GM21529 (cell line): Measurements from ENCODE around the gene PCSK9.
"Not testable (repeated sequence)": the region's sequence is repeated elsewhere in the genome, so short reads cannot be mapped to it uniquely, and the experiment has no call there.

Source experiments
- ATAC-seq: cut with Tn5 transposase; IDR thresholded peaks from one replicate; pipeline ENCODE4 v1.9.1; 2021; ENCODE audit not compliant: unreplicated experiment

PCSK9 gene

DNA sequence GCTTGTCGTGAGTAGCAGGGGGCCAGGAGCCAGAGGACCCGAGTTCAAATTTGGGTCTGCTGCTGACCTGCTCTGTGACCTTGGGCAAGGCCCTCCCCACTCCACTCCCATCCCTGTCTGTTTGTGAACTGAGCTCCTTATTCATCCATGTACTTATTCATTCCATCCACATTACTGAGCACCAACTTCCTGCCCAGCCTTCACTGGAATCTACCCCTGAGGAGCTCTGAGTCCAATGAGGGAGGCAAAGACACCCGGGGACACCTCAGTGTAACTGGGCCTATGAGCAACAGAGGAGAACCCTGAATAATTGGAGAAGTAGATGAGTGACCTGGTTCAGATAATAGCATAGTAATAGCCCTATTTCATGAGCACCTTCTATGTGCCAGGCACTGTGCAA, 31.7 kb upstream of the PCSK9 start:
- no peak for ATAC-seq

DNA sequence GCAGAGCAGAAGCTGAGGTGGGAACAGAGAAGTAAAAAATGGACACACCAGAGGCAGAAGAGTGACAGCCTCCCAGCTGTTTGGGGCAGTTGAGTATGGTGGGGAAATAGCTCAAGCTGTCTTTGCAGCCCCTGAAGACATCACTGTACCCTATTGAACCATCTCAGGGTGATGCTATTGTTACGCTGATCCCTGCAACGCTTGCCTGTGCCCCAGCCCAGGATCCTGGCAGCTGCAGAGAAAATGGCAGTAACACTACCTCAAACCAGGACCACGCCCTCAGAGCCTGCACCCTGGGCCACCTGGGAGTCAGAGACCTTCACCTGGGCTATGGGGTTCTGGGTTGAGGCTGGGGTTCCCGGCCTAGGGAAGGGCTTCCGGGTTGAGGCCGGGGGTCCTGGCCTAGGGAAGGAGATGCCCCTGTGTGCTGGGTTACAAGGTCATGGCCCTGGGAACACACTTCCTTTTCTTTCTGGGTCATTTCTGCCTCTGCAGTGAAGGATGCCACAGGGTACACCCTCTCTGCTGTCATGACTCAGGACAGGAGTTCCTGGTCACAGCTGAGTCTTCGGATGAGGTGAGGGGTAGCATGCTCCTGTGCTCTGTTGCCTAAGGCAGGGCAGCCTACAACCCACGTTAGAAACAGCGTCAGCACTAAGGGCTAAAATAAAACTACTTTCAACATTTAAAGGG, 29.0 kb upstream of the PCSK9 start:
- ATAC-seq, result no peak

DNA sequence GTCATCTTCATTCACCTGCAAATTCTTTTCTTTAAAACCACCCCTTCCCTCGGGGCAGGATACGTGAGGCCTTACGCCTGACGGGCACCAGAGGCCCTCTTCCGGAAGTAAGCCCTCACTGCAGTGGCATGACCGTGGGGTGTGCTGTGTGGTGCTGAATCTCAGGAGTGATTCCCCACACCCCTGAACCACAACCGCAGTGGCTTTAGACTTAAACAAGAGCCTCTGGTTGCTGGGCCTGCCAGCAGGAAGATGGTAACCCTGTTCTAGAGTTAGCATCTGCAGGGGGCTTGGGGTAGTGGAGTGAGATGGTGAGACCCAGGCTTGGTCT, 28.5 kb upstream of the PCSK9 start:
- no peak for ATAC-seq

DNA sequence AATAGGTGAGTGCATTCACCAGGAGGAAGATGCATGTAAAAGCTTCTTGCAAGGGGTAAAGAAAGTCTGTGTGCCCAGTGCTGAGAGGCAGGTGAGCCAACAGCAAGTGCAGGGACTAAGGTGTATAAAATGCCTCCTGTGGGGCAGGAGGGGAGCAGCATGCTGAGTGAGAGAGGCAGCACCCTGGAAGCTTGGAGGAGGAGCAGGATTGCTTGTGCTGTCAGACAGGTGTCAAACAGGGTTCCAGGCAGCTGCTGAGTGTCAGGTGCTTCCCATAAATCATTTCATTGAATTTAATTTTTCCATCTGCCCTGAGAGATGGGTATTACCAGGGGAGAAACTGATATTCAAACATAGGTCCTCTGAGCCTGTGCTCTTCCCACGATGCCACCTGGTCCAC, 26.7 kb upstream of the PCSK9 start:
- ATAC-seq, result no peak

DNA sequence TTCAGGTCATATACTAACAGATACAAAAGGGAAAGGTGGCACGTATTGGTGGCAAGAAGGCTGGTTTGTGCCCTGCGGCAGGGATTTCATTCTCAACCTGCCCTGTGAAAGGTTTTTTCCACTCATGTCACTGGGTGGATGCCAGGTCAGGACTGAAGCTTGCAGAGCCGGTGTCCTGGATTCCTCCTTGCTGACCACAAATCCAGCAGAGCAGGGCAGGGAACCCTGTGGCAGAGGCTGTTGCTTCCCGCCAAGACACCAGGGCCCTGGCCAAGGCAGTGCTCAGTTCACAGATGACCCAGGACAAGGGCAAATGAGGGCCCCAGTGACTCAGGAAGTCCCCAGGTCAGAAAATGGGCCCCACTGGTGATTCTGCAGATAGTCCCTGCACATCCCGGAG, 24.2 kb upstream of the PCSK9 start:
- ATAC-seq, result no peak

DNA sequence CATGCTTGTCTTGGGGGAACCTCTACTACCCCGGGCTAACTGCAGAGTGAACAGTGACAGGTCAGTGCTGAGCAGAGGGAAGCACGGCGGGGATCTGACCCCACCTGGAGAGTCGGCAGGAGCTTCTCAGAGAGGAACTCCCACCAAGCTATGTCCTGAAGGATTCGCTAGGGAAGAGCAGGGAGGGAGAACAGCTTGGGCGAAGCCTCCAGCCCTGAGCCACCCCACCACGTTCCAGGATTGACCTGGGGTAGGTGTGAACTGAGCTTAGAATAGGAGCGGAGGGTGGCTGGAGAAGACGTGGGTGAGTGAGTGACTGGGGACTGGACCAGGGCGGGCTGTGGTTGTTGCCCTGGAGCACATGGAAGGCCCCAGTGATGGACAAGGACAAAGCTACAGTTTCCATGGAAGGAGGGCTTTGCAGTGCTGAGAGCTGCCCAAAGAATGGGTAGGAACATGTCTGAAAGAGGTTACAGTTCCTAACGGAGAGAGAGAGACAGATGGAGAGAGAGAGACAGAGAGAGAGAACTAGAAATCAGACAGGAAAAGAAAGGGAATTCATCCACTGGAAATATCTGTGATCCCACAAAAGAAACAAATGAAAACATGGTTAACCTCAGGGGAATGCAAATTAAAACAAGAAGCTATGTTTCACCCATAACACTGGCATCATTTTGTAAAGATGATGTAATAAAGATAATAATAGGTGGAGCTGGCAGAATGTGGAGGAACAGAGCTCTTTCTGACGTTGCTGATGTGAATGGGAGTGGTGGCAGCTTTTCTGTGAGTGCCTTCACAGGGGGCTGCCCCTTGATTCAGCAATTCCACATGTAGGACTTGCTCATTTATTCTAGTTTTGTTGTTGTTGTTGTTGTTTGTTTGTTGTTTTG, 23.4 kb upstream of the PCSK9 start:
- no peak for ATAC-seq

DNA sequence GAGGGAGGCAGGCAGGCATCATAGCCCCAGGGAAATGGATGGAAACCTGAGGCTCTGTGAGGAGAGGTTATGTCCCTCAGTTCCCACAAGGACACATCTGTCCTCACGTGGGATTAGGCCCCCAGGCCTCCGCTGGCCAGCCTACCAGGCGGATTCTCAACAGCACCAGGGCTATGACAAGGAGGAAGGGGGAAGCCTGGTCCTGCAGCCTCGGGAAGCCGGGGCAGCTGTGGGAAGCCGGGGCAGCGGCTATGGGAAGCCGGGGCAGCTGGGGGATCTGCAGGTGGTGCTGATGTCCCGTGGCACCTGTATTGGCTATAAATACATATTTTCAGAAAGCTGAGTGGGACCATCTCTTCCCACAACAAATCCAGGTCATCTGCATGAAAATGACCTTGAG, 21.0 kb upstream of the PCSK9 start:
- no peak for ATAC-seq

DNA sequence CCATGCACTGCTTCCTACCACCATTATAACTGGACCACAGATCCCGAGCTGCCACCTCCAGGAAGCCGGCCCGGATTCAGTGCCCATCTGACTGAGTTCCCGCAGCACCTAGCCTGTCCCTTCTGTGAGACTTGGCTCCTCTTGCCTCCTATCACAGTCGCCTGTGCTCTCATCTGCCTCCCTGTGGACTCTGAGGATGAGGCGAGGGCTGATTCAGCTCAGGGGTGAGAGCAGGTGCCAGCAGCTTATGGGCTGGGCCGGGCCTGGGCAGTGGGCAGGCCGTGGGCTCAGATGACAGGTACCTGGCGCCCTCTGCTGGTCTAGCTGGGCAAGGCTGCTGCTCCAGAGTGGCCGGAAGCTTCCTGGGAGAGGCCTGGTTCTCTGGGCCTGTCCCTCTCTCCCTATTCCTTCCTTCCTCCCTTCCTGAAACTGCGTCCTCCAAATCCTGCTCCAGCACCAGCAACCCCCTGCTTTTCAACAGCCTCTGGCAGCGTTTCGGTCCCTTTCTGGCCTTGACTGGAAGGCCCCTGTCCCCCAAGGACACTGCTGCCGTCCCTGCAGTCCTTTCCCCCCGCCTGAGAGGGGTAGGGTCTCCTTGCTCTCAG, 17.3 kb upstream of the PCSK9 start:
- ATAC-seq, result peak; percentile 83

DNA sequence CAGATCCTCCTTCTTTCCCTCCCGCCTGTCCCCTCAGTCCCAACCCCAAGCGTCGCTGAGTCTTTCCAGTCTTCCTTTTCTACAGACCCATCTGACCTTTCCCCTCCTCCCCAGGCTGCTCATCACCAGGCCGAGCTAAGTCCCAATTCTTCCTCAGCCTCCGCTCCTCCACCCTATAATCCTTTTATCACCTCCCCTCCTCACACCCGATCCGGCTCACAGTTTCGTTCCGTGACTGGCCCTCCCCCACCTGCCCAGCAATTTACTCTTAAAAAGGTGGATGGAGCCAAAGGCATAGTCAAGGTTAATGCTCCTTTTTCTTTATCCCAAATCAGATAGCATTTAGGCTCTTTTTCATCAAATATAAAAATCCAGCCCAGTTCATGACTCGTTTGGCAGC, 15.2 kb upstream of the PCSK9 start:
- ATAC-seq, result not testable (repeated sequence)

DNA sequence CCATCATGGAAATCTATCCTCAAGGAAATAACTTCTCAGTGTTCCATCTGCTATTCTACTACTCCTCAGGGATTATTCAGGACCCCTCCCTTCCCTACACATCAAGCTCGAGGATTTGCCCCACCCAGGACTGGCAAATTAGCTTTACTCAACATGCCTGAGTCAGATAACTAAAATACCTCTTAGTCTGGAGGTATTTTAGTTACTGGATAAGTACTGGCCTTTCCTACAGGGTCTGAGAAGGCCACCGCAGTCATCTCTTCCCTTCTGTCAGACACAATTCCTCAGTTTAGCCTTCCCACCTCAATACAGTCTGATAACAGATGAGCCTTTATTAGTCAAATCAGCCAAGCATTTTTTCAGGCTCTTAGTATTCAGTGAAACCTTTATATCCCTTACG, 12.7 kb upstream of the PCSK9 start:
- not testable (repeated sequence) for ATAC-seq

DNA sequence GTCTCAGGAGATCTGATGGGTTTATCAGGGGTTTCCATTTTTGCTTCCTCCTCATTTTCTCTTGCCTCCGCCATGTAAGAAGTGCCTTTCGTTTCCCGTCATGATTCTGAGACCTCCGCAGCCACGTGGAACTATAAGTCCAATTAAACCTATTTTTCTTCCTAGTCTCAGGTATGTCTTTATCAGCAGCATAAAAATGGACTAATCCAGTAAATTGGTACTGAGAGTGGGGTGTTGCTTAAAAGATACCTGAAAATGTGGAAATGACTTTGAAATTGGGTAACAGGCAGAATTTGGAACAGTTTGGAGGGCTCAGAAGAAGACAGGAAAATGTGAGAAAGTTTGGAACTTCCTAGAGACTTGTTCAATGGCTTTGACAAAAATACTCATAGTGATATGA, 8.2 kb upstream of the PCSK9 start:
- not testable (repeated sequence) for ATAC-seq

DNA sequence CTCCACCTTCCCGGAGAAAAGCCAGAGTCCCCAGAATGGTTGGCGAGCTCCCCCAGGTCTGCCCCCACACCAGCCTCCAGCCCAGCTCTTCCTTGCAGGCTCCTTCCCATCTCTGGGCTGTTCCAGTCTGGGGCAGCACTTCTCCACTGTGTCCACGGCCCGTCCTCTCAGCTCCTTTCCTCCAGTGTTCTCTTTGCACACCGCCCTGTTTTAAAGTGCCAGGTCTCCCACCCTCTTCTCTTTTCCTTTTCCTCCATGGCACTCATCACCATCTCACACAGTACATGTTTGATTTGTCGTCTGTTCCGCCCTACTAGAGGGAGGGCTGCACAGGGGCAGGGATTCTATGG, 6.1 kb upstream of the PCSK9 start:
- no peak for ATAC-seq

DNA sequence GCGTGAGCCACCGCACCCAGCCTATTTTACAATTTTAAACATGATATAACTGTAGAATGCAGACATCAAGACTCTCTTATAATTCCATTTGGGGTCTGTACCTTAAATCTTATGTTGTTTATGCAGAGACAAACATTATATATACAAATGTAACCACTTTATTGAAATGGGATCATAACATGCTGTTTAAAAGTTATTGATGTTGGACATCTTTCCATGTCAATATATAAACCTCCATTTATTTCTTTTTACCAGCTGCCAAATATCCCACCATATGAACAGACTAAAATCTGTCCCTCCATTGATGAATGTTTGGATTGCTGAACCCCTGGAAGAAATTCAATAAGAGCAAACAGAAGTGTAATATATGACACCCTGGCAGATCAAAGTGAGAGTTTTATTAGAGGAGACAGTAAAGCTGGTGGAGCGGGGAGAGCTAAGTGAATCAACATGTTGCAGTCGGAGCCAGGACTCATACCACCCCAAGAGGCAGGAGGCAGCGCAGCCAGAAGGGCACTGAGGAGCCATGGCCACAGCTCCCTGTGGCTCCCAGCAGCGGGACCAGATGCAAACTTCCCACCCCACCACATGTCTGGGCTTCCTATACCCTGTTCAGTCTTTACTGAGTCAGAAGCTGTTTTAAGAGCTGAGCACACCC, 4.7 kb upstream of the PCSK9 start:
- no peak for ATAC-seq

DNA sequence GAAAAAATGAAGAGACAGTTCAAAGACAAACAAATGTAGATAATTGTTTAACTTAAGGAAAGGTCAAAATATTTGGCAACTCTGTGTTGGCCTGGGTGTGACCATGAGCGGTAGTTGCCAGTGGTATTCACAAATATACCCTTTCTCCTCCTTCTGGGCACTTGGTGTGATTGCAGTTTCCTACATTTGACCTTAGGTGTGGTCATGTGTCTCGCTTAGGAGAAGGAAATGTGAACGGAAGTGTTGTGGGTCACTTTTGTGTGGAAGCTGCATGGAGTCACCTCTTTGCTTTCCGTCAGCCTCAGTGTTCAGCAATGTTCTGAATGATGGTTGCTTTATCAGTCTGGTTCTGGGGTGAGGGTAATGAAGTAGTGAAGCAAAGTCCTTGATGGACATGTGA, 3.4 kb upstream of the PCSK9 start:
- ATAC-seq, result no peak

DNA sequence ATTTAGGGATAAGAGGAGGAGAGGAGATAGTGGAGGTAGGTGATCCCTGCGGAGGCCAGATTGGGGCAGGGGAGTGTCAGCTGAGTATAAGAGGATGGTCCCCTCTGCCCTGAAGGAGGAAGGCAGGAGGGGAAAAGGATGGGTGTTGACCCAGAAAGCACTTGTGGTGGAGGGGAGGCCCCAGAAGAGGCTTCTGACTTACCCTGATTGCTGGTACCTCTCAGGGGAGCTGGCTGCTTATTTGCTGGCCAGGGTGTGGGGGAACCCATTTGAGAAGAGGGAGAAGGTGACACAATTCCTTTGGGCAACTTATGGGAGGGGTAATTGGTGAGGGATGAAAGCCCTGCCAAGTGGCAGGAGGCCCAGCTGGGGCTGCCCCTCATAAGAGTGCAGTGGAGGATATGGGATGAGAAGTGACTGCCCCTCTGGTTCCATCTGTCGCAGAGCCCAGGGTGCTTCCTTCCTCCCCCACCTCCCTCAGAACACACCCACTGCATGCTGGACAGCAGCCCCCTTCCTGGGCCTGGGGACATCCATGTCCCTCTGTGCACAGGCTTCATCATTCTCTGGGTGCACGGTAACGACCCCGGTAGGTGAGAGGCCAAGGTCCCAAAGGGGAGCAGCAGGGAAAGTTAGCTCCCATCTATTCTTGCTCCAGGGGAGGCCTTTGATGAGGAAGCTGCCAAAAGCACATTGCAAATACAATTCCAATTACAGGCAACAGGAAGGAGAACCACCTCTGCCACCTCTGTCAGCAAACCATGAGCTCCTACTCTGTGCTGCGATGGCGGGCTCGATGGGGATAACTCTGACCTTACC, 1.4 kb upstream of the PCSK9 start:
- no peak for ATAC-seq

DNA sequence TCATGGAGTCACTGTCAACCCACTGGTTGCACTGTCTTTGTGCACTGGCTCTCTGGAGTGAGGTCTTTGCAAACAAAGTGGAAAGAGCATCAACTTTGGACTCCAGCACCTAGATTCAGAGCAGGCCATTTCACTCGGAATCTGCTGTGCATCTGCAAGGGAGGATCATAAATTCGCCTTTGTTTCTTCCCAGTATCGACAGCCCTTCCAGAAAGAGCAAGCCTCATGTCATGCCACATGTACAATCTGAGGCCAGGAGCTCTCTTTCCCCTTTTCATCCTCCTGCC, 853 bp upstream of the PCSK9 start:
- no peak for ATAC-seq

DNA sequence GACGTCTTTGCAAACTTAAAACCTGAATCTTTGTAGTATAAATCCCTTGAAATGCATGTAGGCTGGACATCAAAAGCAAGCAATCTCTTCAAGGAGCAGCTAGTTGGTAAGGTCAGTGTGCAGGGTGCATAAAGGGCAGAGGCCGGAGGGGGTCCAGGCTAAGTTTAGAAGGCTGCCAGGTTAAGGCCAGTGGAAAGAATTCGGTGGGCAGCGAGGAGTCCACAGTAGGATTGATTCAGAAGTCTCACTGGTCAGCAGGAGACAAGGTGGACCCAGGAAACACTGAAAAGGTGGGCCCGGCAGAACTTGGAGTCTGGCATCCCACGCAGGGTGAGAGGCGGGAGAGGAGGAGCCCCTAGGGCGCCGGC, 390 bp upstream of the PCSK9 start:
- ATAC-seq, result no peak

DNA sequence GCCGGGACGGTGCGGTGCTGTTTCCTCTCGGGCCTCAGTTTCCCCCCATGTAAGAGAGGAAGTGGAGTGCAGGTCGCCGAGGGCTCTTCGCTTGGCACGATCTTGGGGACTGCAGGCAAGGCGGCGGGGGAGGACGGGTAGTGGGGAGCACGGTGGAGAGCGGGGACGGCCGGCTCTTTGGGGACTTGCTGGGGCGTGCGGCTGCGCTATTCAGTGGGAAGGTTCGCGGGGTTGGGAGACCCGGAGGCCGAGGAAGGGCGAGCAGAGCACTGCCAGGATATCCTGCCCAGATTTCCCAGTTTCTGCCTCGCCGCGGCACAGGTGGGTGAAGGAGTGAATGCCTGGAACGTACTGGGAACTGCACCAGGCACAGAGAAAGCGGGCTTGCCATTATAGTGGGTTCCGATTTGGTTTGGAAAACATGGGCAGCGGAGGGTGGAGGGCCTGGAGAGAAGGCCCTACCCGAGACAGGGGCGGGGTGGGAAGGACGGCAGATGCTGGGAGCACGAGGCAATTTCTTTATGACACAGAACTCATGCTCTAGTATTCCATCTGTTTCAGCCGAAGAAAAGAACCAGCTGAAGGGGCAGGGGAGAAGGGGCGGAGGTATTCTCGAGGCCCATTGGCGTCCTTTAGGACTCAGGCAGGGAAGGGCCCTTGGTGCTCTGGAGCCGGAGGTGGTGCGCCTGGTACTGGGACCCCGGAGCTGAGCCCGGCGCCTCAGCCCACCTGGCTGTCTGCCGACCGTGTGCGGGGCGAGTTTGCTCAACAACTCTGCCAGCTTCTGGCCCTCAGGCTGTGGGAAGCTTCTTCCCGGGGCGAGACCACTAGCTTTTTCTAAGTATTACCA, 960 bp downstream of the PCSK9 start:
- no peak for ATAC-seq

DNA sequence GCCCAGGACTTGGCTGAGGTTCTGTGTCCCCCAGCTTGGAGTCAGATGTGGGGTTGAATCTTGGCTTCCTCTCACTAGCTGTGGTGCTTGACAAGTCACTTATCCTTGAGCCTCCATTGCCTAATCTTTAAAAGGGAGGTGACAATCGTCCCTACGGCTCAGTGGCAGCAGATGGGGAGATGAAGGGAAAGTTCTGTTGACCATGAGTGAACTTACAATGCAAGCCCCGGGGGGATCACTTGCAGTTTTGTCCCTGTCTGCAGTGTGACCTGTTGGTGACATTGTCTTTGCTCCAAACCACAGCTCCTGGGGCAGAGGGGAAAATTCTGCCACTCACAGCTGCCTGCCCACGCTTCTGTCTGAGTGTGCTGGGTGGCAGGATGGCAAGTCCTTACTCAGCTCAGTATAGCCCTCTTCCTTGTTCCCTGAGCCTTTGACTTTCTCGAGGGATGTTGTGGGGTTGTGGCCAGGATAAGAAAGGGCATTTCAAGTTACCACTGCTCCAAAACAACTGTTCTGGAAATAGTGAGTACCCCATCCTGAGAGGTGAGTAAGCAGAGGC, 1.7 kb downstream of the PCSK9 start:
- ATAC-seq, result no peak

DNA sequence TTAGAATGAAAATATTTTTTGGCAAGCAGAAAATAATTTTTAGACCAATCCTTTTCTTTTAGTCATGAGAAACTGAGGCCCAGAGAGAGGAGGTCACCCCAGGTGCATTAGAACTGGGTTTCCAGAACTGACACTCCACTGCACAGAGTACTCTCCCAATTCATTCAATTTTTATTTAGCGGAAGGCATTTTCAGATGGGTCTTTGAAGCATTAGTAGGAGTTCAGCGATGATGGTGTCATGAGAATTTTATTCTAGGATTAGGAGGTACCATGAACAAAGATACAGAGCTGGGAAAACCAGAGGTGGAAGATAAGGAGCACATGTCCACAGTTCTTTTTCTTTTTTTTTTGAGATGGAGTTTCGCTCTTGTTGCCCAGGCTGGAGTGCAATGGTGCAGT, 2.3 kb downstream of the PCSK9 start:
- ATAC-seq, result no peak
